DOHH2 (cell line): ENCODE data around the gene EIF3B.

Experiments used
- CTCF ChIP-seq: fragments of 200-600 bp; sonication (generic); IDR thresholded peaks from one replicate; pipeline ENCODE4 v1.5.1; 2014; ENCODE audit warnings: antibody characterized with exemption, mild to moderate bottlenecking, low read depth, low read length; ENCODE audit not compliant: poor library complexity, severe bottlenecking
- EZH2phosphoT487 ChIP-seq: fragments of 200-600 bp; sonication (generic); IDR thresholded peaks from 2 replicates; pipeline ENCODE4 v1.6.1; 2017; ENCODE audit warnings: borderline replicate concordance, mild to moderate bottlenecking, antibody characterized with exemption, low read length, moderate library complexity, mixed read lengths

GRCh38 chr7:2398506-2398905 lies 43.9 kb downstream of the EIF3B start:
- no peak for TF ChIP-seq CTCF
- TF ChIP-seq EZH2phosphoT487 = no peak
